Measurements from ENCODE around the gene ETV6. TPM values are rescaled to one million over a fixed set of nuclear protein-coding genes. Genes with fewer than 3 reads are reported as not detected.
A peak's percentile ranks its signal among the peaks of the same experiment; 100 is the strongest.

ETV6 gene
- polyA plus RNA-seq, 3 donors: 6.8 to 45.1 (median 11.7) TPM

- H3K4me3 ChIP-seq (replicated peaks in 1 of 3; ENCODE audit: low read depth in 2 of 3, low read length in 3 of 3): no peak overlapping the region
- peaks cover 0 to 7% of the 10 kb centered on the region in 2 donors for H3K36me3 ChIP-seq (replicated peaks in 1 of 2; ENCODE audit: control insufficient read depth in 1 of 2, insufficient read depth in 2 of 2, low read length in 2 of 2)
- peaks cover 23 to 26% of the 10 kb centered on the region in 2 donors for H3K36me3 Mint-ChIP-seq
- H3K4me1 Mint-ChIP-seq: peaks cover 50% of the 10 kb centered on the region
- TF ChIP-seq, protein P1, sequence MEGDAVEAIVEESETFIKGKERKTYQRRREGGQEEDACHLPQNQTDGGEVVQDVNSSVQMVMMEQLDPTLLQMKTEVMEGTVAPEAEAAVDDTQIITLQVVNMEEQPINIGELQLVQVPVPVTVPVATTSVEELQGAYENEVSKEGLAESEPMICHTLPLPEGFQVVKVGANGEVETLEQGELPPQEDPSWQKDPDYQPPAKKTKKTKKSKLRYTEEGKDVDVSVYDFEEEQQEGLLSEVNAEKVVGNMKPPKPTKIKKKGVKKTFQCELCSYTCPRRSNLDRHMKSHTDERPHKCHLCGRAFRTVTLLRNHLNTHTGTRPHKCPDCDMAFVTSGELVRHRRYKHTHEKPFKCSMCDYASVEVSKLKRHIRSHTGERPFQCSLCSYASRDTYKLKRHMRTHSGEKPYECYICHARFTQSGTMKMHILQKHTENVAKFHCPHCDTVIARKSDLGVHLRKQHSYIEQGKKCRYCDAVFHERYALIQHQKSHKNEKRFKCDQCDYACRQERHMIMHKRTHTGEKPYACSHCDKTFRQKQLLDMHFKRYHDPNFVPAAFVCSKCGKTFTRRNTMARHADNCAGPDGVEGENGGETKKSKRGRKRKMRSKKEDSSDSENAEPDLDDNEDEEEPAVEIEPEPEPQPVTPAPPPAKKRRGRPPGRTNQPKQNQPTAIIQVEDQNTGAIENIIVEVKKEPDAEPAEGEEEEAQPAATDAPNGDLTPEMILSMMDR (IDR thresholded peaks at IDR 0.05): no peak
- no peaks in the 10 kb centered on the region for H3K9me3 ChIP-seq (replicated peaks in 1 of 2; ENCODE audit: control insufficient read depth in 1 of 2, insufficient read depth in 1 of 2, low read length in 2 of 2)
- H3K27ac ChIP-seq (ENCODE audit: low read depth in 1 of 2, low read length in 2 of 2): peak overlapping the region; percentile 9 to 67
- no peaks in the 10 kb centered on the region for H3K9me3 Mint-ChIP-seq
- no peaks in the 10 kb centered on the region for H3K27me3 ChIP-seq (ENCODE audit: control insufficient read depth in 2 of 2, insufficient read depth in 2 of 2, low read length in 2 of 2)
- peaks cover 16 to 17% of the 10 kb centered on the region in 2 donors for H3K4me1 ChIP-seq (ENCODE audit: control insufficient read depth in 1 of 2, insufficient read depth in 2 of 2, low read length in 2 of 2)
- intact Hi-C loops (cut with micrococcal nuclease): no loop called here
- H3K27ac Mint-ChIP-seq: peak overlapping the region in 6 of 7 donors; percentile 9 to 70 (median 50)
- H3K9ac ChIP-seq (ENCODE audit: insufficient read depth, low read length, poor library complexity, severe bottlenecking): no peak overlapping the region
- peaks cover 82% of the 10 kb centered on the region for H4K20me1 ChIP-seq (ENCODE audit: insufficient read depth, low read length)
- H3K4me3 Mint-ChIP-seq: no peak overlapping the region
- no peak overlapping the region for H2AFZ ChIP-seq (ENCODE audit: insufficient read depth, low read depth, low read length, poor library complexity, severe bottlenecking)
- H3K4me2 ChIP-seq (replicated peaks; ENCODE audit: extremely low read depth, low read length, poor library complexity, severe bottlenecking): no peak overlapping the region
- no peak for DNase-seq
- peaks cover 0 to 1% (median 0%) of the 10 kb centered on the region in 3 donors for H3K27me3 Mint-ChIP-seq (ENCODE audit: low read depth in 3 of 3)
- H3K79me2 ChIP-seq (ENCODE audit: insufficient read depth, low read length): peaks cover 100% of the 10 kb centered on the region
- 100% methylated on average over 2 of the region's 5 CpGs for whole genome bisulfite sequencing (ENCODE audit: insufficient coverage)
Observed at GRCh38 chr12:11702959-11703358, 53.5 kb downstream of the ETV6 start.

DNA sequence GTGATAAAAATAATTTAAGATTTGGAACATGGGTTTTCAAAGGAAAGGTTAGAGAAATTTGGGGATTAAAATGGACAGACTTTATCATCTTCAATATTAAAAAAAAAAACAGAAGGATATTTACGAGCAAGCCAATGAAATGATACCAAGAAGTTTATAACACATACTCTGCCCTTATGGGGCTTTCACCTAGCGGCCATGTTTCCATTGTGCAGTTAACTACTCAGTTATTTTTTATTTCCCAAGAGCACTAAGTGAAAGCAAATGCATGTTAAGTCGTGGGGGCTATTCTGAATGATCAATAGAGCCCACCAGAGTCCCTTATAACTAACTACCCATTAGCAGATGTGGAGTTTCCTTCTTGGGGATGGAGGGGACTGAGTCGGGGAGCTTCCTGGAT lies 53.9 kb downstream of the ETV6 start:
- peaks cover 0 to 7% of the 10 kb centered on the region in 2 donors for H3K36me3 ChIP-seq (replicated peaks in 1 of 2; ENCODE audit: control insufficient read depth in 1 of 2, insufficient read depth in 2 of 2, low read length in 2 of 2)
- peak overlapping the region in 1 of 2 donors; percentile 67 for H3K27ac ChIP-seq (ENCODE audit: low read depth in 1 of 2, low read length in 2 of 2)
- TF ChIP-seq, protein P1 (IDR thresholded peaks at IDR 0.05): no peak
- peaks cover 79% of the 10 kb centered on the region for H4K20me1 ChIP-seq (ENCODE audit: insufficient read depth, low read length)
- no peaks in the 10 kb centered on the region for H3K9me3 ChIP-seq (replicated peaks in 1 of 2; ENCODE audit: control insufficient read depth in 1 of 2, insufficient read depth in 1 of 2, low read length in 2 of 2)
- Mint-ChIP-seq H3K4me1 (peaks cover 49% of the 10 kb centered on the region), H3K9me3 (no peaks in the 10 kb centered on the region), H3K4me3 (no peak overlapping the region), H3K27me3 (ENCODE audit: low read depth in 3 of 3) (peaks cover 0 to 1% (median 0%) of the 10 kb centered on the region in 3 donors), H3K36me3 (peaks cover 28 to 30% of the 10 kb centered on the region in 2 donors), H3K27ac (peak overlapping the region in 6 of 7 donors; percentile 9 to 70 (median 41))
- no CpG with 5 or more reads among the region's 4 CpGs for WGBS (ENCODE audit: insufficient coverage)
- no peak for DNase-seq
- no peaks in the 10 kb centered on the region for H3K27me3 ChIP-seq (ENCODE audit: control insufficient read depth in 2 of 2, insufficient read depth in 2 of 2, low read length in 2 of 2)
- no peak overlapping the region for H2AFZ ChIP-seq (ENCODE audit: insufficient read depth, low read depth, low read length, poor library complexity, severe bottlenecking)
- intact Hi-C loops (cut with micrococcal nuclease): no loop called here
- peaks cover 16 to 17% of the 10 kb centered on the region in 2 donors for H3K4me1 ChIP-seq (ENCODE audit: control insufficient read depth in 1 of 2, insufficient read depth in 2 of 2, low read length in 2 of 2)
- H3K79me2 ChIP-seq (ENCODE audit: insufficient read depth, low read length): peaks cover 100% of the 10 kb centered on the region
- no peak overlapping the region for H3K4me2 ChIP-seq (replicated peaks; ENCODE audit: extremely low read depth, low read length, poor library complexity, severe bottlenecking)
- no peak overlapping the region for H3K4me3 ChIP-seq (replicated peaks in 1 of 3; ENCODE audit: low read depth in 2 of 3, low read length in 3 of 3)
- H3K9ac ChIP-seq (ENCODE audit: insufficient read depth, low read length, poor library complexity, severe bottlenecking): no peak overlapping the region

All from CD14-positive monocyte (primary cell).